H54 (cell line): ENCODE data around the gene ERLIN1.

Source experiments
- DNase-seq: peaks from one replicate; pipeline ENCODE4 v3.0.0; 2011; ENCODE audit warnings: low spot score, mixed read lengths; ENCODE audit not compliant: insufficient read length
- FAIRE-seq: peaks from 3 replicates; lab custom pipeline; 2011; peaks lifted over from hg19 to GRCh38; lab: Jason Lieb, UNC
- POLR2A ChIP-seq: IDR thresholded peaks from 2 replicates; pipeline ENCODE4 v1.6.1; 2011; ENCODE audit warnings: low read depth, mild to moderate bottlenecking, low read length

Gene ERLIN1

GRCh38 chr10:100103581-100103980, 82.2 kb downstream of the ERLIN1 start:
- FAIRE-seq: no peak
- no peak for TF ChIP-seq POLR2A
- no peak for DNase-seq

- no peak for DNase-seq
- no peak for FAIRE-seq
- no peak for TF ChIP-seq POLR2A
These were observed 84.4 kb downstream of the ERLIN1 start for GRCh38 chr10:100101192-100102076.

- DNase-seq (peak; percentile 33), FAIRE-seq (no peak)
- no peak for TF ChIP-seq POLR2A
These were observed 85.1 kb downstream of the ERLIN1 start for GRCh38 chr10:100100651-100101184.
